K562 (cell line): ENCODE data around the gene TRIM14. TPM values are rescaled to one million over a fixed set of nuclear protein-coding genes. Genes with fewer than 3 reads are reported as not detected.
"Not testable (repeated sequence)": the region's sequence is repeated elsewhere in the genome, so short reads cannot be mapped to it uniquely, and the experiment has no call there.

Source experiments
- ATAC-seq: fragments of 200-7000 bp; cut with Tn5 transposase; 3 replicates; pipeline ENCODE4 v1.9.1; 2020; ENCODE audit warnings: moderate library complexity
- BruUV-seq: library from RNA; stranded (reverse); fragments of 400-500 nt; replicated peaks from 2 replicates; lab custom pipeline; 2021; lab: Mats Ljungman, UMichigan
- CTCF ChIA-PET: fragments of 300-600 bp; formaldehyde crosslinking; extraction: SDS; loops from one replicate; lab custom pipeline; 2021; ENCODE audit warnings: low intra/inter-chr PET ratio; lab: Yijun Ruan, JAX
- POLR2A ChIA-PET: fragments of 300-600, 350-650 bp; sonication (Branson Sonifier 250); formaldehyde crosslinking; extraction: SDS; loops from one replicate; lab custom pipeline; 2021; ENCODE audit warnings: antibody characterized with exemption, inconsistent platforms; lab: Yijun Ruan, JAX
- DNase-seq, 4 experiments: peaks; one replicate each; pipeline versions ENCODE4 v3.0.0 to v3.0.0-alpha.2; 2011 to 2018; ENCODE audit warnings: low spot score in 3 of 4, mixed read lengths in 3 of 4; ENCODE audit errors: extremely low read depth in 1 of 4
- FAIRE-seq: peaks from 2 replicates; lab custom pipeline; 2011; peaks lifted over from hg19 to GRCh38; lab: Jason Lieb, UNC
- H2AFZ ChIP-seq: 2 replicates; pipeline ENCODE4 v1.6.0; 2011; ENCODE audit warnings: low read depth, low read length, control low read depth, inconsistent platforms
- H3K27ac ChIP-seq: fragments of 200-600 bp; 3 replicates; pipeline ENCODE4 v1.8.0; 2011; ENCODE audit warnings: low read depth, mild to moderate bottlenecking, control low read depth, inconsistent platforms, low read length, moderate library complexity, mixed read lengths; ENCODE audit errors: extremely low read depth
- H3K27me3 ChIP-seq, 2 experiments: fragments of 300-600 bp in 1 of 2; 2 replicates in 1 of 2; 3 replicates in 1 of 2; pipeline versions ENCODE4 v1.6.0 to v1.8.0; 2011; ENCODE audit warnings: inconsistent platforms in 2 of 2, low read length in 2 of 2, mild to moderate bottlenecking in 1 of 2, mixed read lengths in 1 of 2, moderate library complexity in 1 of 2; ENCODE audit not compliant: control insufficient read depth in 2 of 2, insufficient read depth in 2 of 2
- H3K36me3 ChIP-seq: fragments of 300-600 bp; 3 replicates; pipeline ENCODE4 v1.8.0; 2011; ENCODE audit warnings: mild to moderate bottlenecking, low read length, inconsistent platforms; ENCODE audit not compliant: control insufficient read depth, insufficient read depth
- H3K4me1 ChIP-seq, 2 experiments: fragments of 200-600 bp in 1 of 2; replicated peaks in 1 of 2; 2 replicates in 1 of 2; 3 replicates in 1 of 2; pipeline versions ENCODE4 v1.5.1 to v1.8.0; 2011; ENCODE audit warnings: inconsistent platforms in 2 of 2, low read length in 2 of 2, mild to moderate bottlenecking in 1 of 2, mixed read lengths in 1 of 2, moderate library complexity in 1 of 2; ENCODE audit not compliant: control insufficient read depth in 2 of 2, insufficient read depth in 2 of 2
- H3K4me2 ChIP-seq: 2 replicates; pipeline ENCODE4 v1.6.1; 2011; ENCODE audit warnings: low read length, control low read depth, inconsistent platforms, mixed read lengths; ENCODE audit not compliant: insufficient read depth
- H3K4me3 ChIP-seq: fragments of 200-600 bp; sonication (generic), shearing (Covaris generic); 2 replicates; pipeline ENCODE4 v1.5.1; 2016; ENCODE audit warnings: control low read depth, inconsistent platforms
- H3K79me2 ChIP-seq: fragments of 200-600 bp; 3 replicates; pipeline ENCODE4 v1.8.0; 2011; ENCODE audit warnings: low read length, inconsistent platforms; ENCODE audit not compliant: control insufficient read depth, insufficient read depth
- H3K9ac ChIP-seq, 2 experiments: 2 replicates each; pipeline versions ENCODE4 v1.6.0 to v1.6.1; 2011; ENCODE audit warnings: low read depth in 2 of 2, low read length in 2 of 2, control low read depth in 1 of 2, inconsistent platforms in 1 of 2, mild to moderate bottlenecking in 1 of 2, mixed read lengths in 1 of 2; ENCODE audit not compliant: insufficient read depth in 1 of 2
- H3K9me1 ChIP-seq: one replicate; pipeline ENCODE4 v1.6.0; 2011; ENCODE audit warnings: inconsistent platforms, mild to moderate bottlenecking, low read length, moderate library complexity; ENCODE audit not compliant: control insufficient read depth, insufficient read depth
- H3K9me3 ChIP-seq: replicated peaks from 2 replicates; pipeline ENCODE4 v1.5.1; 2011; ENCODE audit warnings: low read depth, low read length, inconsistent platforms; ENCODE audit not compliant: control insufficient read depth, insufficient read depth
- H4K20me1 ChIP-seq: replicated peaks from 2 replicates; pipeline ENCODE4 v1.6.1; 2011; ENCODE audit warnings: low read length, inconsistent platforms, mixed read lengths; ENCODE audit not compliant: control insufficient read depth, insufficient read depth
- ARNT ChIP-seq, 2 experiments: fragments of 450-650 bp; IDR thresholded peaks; 2 replicates each; pipeline ENCODE4 v1.6.1; 2016; ENCODE audit warnings: mild to moderate bottlenecking in 1 of 2
- BCOR ChIP-seq: fragments of 450-650 bp; IDR thresholded peaks from 2 replicates; pipeline ENCODE4 v1.6.1; 2016
- CGGBP1 ChIP-seq: fragments of 250-450 bp; sonication (Bioruptor Pico); IDR thresholded peaks from 2 replicates; pipeline ENCODE4 v1.9.0; 2021; ENCODE audit warnings: mild to moderate bottlenecking
- KDM1A ChIP-seq, 2 experiments: fragments of 450-650 bp; IDR thresholded peaks; 2 replicates each; pipeline ENCODE4 v1.6.1; 2016; ENCODE audit warnings: mild to moderate bottlenecking in 2 of 2
- RBM25 ChIP-seq: fragments of 200-400 bp; formaldehyde crosslinking; IDR thresholded peaks from 2 replicates; pipeline ENCODE4 v1.6.1; 2018; ENCODE audit warnings: low read length, low read depth, moderate library complexity; ENCODE audit not compliant: severe bottlenecking
- ZFP36 ChIP-seq: fragments of 150-350 bp; IDR thresholded peaks from 2 replicates; pipeline ENCODE4 v1.6.1; 2018; ENCODE audit warnings: low read length, low read depth; ENCODE audit not compliant: partially characterized antibody
- whole genome bisulfite sequencing: fragments of 100-300 bp; shearing (Covaris generic); methylation state at CpG from one replicate; pipeline ENCODE4 v1.1.6; 2016; ENCODE audit warnings: low coverage, mixed read lengths; ENCODE audit not compliant: insufficient coverage; ENCODE audit errors: missing lambda C conversion rate; 5-methylcytosine and 5-hydroxymethylcytosine counted together
- in situ Hi-C: fragments of 300-500 bp; cut with MboI; formaldehyde crosslinking; loops from 4 replicates; pipeline ENCODE4 v1.15.0; 2018; ENCODE audit warnings: inconsistent platforms, mixed read lengths
- intact Hi-C: fragments of 100-400 bp; cut with micrococcal nuclease; formaldehyde crosslinking; loops from 2 replicates; pipeline ENCODE4 v1.14.2; 2022
- polyA plus RNA-seq, 8 experiments: library from polyadenylated mRNA; depleted of rRNA in 4 of 8; stranded (reverse) in 5 of 8; unstranded in 3 of 8; fragments of >200 nt; fragmentation: Nextera tagmentation in 2 of 8; fragmentation: Illumina TruSeq in 1 of 8; extraction: Ambion mirVana in 2 of 8; extraction: Trizol in 1 of 8; gene quantifications; 2 replicates each; pipeline versions ENCODE4 v1.2.1 to v1.2.3, GENCODE V29; 2011 to 2014; ENCODE audit warnings: inconsistent platforms in 1 of 8, missing spikeins in 1 of 8
- total RNA-seq, 7 experiments: library from RNA; depleted of rRNA in 6 of 7; stranded (reverse); fragments of >200 nt in 6 of 7; fragmentation: Illumina TruSeq in 2 of 7; extraction: Trizol in 2 of 7; gene quantifications; 2 replicates each; pipeline versions ENCODE4 v1.2.1 to v1.2.3, GENCODE V29; 2011 to 2021; ENCODE audit warnings: low replicate concordance in 1 of 7

TRIM14 gene
- total and polyA plus RNA-seq, 9 of the 15 experiments (the other 6 are each of a cell fraction or from before 2014, with no cell fraction given), result 7.6 to 41.0 (median 17.9) TPM

GRCh38 chr9:98124637-98125426 is 5.8 kb upstream of the TRIM14 start:
- TF ChIP-seq KDM1A (IDR thresholded peaks at IDR 0.05), result 0 out of 4 replicates have a peak, but pooled peaks of 1 of the 2 experiments have one; percentile 38
- peak; percentile 79 for TF ChIP-seq RBM25
- peak; percentile 73; the same call in 1 of the 2 replicates for TF ChIP-seq BCOR
- TF ChIP-seq ARNT (IDR thresholded peaks at IDR 0.05), result no peak
- no peak for TF ChIP-seq CGGBP1 (CRISPR knock-in tag)
- peak; percentile 62 for TF ChIP-seq ZFP36
- Histone ChIP-seq H3K27ac (no peak overlapping the region), H3K79me2 (no peaks in the 10 kb centered on the region), H3K9me3 (no peaks in the 10 kb centered on the region), H4K20me1 (no peaks in the 10 kb centered on the region), H3K27me3 (no peaks in the 10 kb centered on the region), H3K4me2 (no peak overlapping the region), H3K9me1 (no peaks in the 10 kb centered on the region), H3K9ac (peak overlapping the region in 1 of 2 experiments; percentile 50; a peak in 2 of 4 replicates), H3K36me3 (peaks cover 49% of the 10 kb centered on the region; the same call in 2 of the 3 replicates), H2AFZ (no peak overlapping the region), H3K4me3 (no peak overlapping the region), H3K4me1 (peaks cover 2 to 9% of the 10 kb centered on the region in 2 experiments; a peak in 4 of 5 replicates)
- POLR2A ChIA-PET, result interaction anchor here (0.6 kb wide), 1 partner anchor 19 kb away, joined by 3 read pairs; no protein-coding TSS in a partner anchor
- ATAC-seq (no peak), FAIRE-seq (no peak), DNase-seq (no peak)
- in situ Hi-C loops (no loop called here), intact Hi-C loops (no loop called here)
- CTCF ChIA-PET, result no interaction called here
- no TSS peak for BruUV-seq
- 92% methylated on average over 15 of the region's 15 CpGs for WGBS

- Histone ChIP-seq H3K36me3 (peaks cover 41% of the 10 kb centered on the region; the same call in 2 of the 3 replicates), H3K4me1 (peaks cover 5 to 16% of the 10 kb centered on the region in 2 experiments; a peak in 4 of 5 replicates)
- DNase-seq, H3K27me3 ChIP-seq, H3K9me1 ChIP-seq, H2AFZ ChIP-seq, intact Hi-C loops, H4K20me1 ChIP-seq, ATAC-seq, BruUV-seq, H3K4me3 ChIP-seq, FAIRE-seq, H3K79me2 ChIP-seq, H3K9me3 ChIP-seq, in situ Hi-C loops, H3K27ac ChIP-seq, H3K4me2 ChIP-seq, H3K9ac ChIP-seq, CTCF ChIA-PET: not testable (repeated sequence)
- POLR2A ChIA-PET, result interaction anchor here (0.6 kb wide), 1 partner anchor 58 kb away, joined by 3 read pairs; no protein-coding TSS in a partner anchor
- WGBS, result 93% methylated on average over 12 of the region's 13 CpGs
Observed at GRCh38 chr9:98124091-98124490, 5.1 kb upstream of the TRIM14 start.
